Measurements from ENCODE around the gene ANGEL1.

The ANGEL1 gene

GRCh38 chr14:76812422-76813383, at the start of gene ANGEL1:
ANGEL1 (minus strand) TSS chr14:76812882; CDS start chr14:76812827, 55 bp downstream.
- peak; percentile 97 for DNase-seq (ENCODE audit: low read depth)

GRCh38 chr14:76861574-76862255, 49.0 kb upstream of the ANGEL1 start:
- DNase-seq (ENCODE audit: low read depth), result no peak

GRCh38 chr14:76856769-76857168, 44.1 kb upstream of the ANGEL1 start:
- no peak for DNase-seq (ENCODE audit: low read depth)

GRCh38 chr14:76855066-76855465, 42.4 kb upstream of the ANGEL1 start:
- DNase-seq (ENCODE audit: low read depth), result no peak

GRCh38 chr14:76848879-76849278, 36.2 kb upstream of the ANGEL1 start:
- DNase-seq (ENCODE audit: low read depth), result no peak

- DNase-seq (ENCODE audit: low read depth), result no peak
Observed at GRCh38 chr14:76846331-76847047, 33.8 kb upstream of the ANGEL1 start.

GRCh38 chr14:76844223-76844622, 31.5 kb upstream of the ANGEL1 start:
- DNase-seq (ENCODE audit: low read depth), result peak; percentile 20

- DNase-seq (ENCODE audit: low read depth), result no peak
Observed at GRCh38 chr14:76842414-76842813, 29.7 kb upstream of the ANGEL1 start.

GRCh38 chr14:76837524-76837923, 24.8 kb upstream of the ANGEL1 start:
- no peak for DNase-seq (ENCODE audit: low read depth)

GRCh38 chr14:76836029-76836630, 23.4 kb upstream of the ANGEL1 start:
- no peak for DNase-seq (ENCODE audit: low read depth)

GRCh38 chr14:76834241-76834661, 21.6 kb upstream of the ANGEL1 start:
- no peak for DNase-seq (ENCODE audit: low read depth)

- no peak for DNase-seq (ENCODE audit: low read depth)
Observed at GRCh38 chr14:76833011-76833410, 20.3 kb upstream of the ANGEL1 start.

- DNase-seq (ENCODE audit: low read depth), result no peak
Observed at GRCh38 chr14:76832503-76832988, 19.9 kb upstream of the ANGEL1 start.

- DNase-seq (ENCODE audit: low read depth), result no peak
Observed at GRCh38 chr14:76830556-76830955, 17.9 kb upstream of the ANGEL1 start.

GRCh38 chr14:76829650-76830421, 17.2 kb upstream of the ANGEL1 start:
- no peak for DNase-seq (ENCODE audit: low read depth)

- no peak for DNase-seq (ENCODE audit: low read depth)
Observed at GRCh38 chr14:76829013-76829365, 16.3 kb upstream of the ANGEL1 start.

- DNase-seq (ENCODE audit: low read depth), result no peak
Observed at GRCh38 chr14:76828339-76829012, 15.8 kb upstream of the ANGEL1 start.

GRCh38 chr14:76827696-76828296, 15.1 kb upstream of the ANGEL1 start:
- DNase-seq (ENCODE audit: low read depth), result no peak

- no peak for DNase-seq (ENCODE audit: low read depth)
Observed at GRCh38 chr14:76826122-76826521, 13.4 kb upstream of the ANGEL1 start, which contains the start of gene LRRC74A. LRRC74A (plus strand) TSS chr14:76826408; CDS start chr14:76826698, 290 bp downstream.

GRCh38 chr14:76820700-76821099, 8.0 kb upstream of the ANGEL1 start:
- no peak for DNase-seq (ENCODE audit: low read depth)

Measured in stimulated activated CD8-positive, alpha-beta memory T cell treated with anti-CD3 and anti-CD28 coated beads, Interleukin-15, amount 100 ng/mL, for 24 hours (primary cell).